Loucy (cell line): ENCODE measurements around the gene KLHL17.

Source experiments
- EZH2phosphoT487 ChIP-seq: fragments of 200-600 bp; IDR thresholded peaks from 2 replicates; pipeline ENCODE4 v1.6.1; 2018; ENCODE audit warnings: antibody characterized with exemption, mild to moderate bottlenecking, moderate library complexity, borderline replicate concordance
- TF ChIP-seq, protein P1 (sequence below): fragments of 200-600 bp; sonication (generic); conservative IDR thresholded peaks from 2 replicates; pipeline ENCODE4 v1.5.1; 2014; ENCODE audit warnings: mild to moderate bottlenecking, antibody characterized with exemption, low read length

GRCh38 chr1:975365-975764 is 15.0 kb downstream of the KLHL17 start:
- TF ChIP-seq, protein P1, sequence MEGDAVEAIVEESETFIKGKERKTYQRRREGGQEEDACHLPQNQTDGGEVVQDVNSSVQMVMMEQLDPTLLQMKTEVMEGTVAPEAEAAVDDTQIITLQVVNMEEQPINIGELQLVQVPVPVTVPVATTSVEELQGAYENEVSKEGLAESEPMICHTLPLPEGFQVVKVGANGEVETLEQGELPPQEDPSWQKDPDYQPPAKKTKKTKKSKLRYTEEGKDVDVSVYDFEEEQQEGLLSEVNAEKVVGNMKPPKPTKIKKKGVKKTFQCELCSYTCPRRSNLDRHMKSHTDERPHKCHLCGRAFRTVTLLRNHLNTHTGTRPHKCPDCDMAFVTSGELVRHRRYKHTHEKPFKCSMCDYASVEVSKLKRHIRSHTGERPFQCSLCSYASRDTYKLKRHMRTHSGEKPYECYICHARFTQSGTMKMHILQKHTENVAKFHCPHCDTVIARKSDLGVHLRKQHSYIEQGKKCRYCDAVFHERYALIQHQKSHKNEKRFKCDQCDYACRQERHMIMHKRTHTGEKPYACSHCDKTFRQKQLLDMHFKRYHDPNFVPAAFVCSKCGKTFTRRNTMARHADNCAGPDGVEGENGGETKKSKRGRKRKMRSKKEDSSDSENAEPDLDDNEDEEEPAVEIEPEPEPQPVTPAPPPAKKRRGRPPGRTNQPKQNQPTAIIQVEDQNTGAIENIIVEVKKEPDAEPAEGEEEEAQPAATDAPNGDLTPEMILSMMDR, result no peak
- no peak for TF ChIP-seq EZH2phosphoT487
